Measurements from ENCODE around the gene LY6G6F.
"Not testable (repeated sequence)": the region's sequence is repeated elsewhere in the genome, so short reads cannot be mapped to it uniquely, and the experiment has no call there.

The LY6G6F gene

DNA sequence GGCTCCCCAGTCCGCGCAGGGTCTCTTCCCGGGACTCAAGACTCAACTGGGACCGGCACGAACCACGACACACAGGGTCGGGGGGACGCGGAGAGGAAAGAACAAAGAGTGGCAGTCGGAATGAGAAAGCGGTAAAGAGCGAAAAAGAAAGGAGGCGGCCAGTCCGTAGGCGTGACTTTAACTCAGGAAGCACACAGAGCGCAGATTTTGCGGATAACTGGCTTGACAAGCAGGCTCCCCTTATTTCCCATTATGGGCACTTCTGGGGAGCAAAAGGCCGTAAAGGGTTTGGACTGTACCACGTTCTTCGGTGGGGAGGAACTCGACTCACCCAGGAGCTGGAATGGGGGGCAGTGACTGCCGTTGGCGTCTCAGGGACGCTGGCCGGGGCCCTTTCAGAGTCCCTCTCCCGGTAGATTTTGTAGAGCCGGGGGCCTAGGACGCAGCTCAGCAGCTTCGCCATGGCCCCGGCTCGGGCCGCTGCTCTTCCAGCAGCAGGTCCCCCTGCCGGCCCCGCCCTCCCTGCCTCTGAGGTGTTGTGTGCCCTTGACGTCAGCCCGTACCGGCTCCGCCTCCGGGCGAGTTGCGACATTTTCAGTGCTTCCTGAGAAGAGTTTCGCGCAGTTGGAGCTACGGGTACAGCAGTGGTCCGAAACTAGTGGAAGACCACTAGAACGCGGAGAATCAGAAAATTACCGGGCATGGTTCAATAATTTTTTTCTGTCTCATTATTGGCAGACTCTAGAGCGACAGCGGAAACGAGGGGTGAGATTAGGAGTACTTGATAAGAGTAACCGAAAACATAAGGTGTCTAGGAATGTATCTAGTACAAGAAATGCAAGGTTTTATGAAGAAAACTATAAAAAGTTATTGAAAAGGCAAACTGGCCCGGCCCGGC, 3.6 kb upstream of the LY6G6F start, which contains the start of gene ABHD16A:
Gene ABHD16A, minus strand, starts transcription at position 506 of the 898 bp plus-strand sequence. Its CDS starts 43 bp downstream, at position 463.
- peak; percentile 99 for DNase-seq

DNA sequence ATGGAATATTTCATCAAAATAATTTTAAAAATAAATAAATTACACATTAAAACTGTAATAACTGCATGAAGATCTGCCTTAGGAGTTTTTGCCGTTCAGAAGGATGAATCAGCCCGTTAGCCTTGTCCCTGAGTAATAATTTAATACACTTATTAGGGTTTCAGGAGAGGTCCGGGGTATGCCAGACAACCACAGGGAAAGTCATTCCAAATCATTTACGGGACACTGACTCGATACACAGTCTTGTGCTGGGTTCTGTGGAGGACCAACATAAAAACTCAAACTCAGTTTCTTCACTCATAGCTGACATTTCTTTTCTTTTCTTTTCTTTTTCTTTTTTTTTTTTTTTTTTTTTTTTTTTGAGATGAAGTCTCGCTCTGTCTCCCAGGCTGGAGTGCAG, 735 bp upstream of the LY6G6F start:
- no peak for DNase-seq

GRCh38 chr6:31707701-31708100, 1.0 kb downstream of the LY6G6F start:
- no peak for DNase-seq

GRCh38 chr6:31708224-31708623, 1.6 kb downstream of the LY6G6F start:
- no peak for DNase-seq

- not testable (repeated sequence) for DNase-seq
Observed at GRCh38 chr6:31709157-31709556, 2.5 kb downstream of the LY6G6F start.

GRCh38 chr6:31710523-31711219, 4.0 kb downstream of the LY6G6F start:
- no peak for DNase-seq

DNA sequence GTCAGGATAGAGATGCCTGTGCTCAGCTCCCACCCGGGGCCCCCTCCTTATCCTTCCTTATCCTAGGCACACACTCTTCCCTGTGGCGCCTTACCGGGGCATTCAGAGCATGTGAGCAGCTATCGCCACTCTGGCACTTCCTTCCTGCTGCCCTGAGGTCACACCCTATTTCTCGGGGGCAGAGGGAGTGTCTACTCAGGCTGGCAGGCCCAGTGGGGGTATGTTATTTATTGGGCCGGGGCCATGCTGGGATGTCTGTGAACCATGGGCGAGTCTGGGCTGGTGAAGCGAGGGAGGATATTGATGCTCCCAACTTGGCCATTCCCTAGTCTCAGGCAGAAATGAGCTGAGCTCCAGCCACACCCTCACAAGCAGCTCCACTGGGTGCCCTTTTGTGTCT, 4.6 kb downstream of the LY6G6F start:
- no peak for DNase-seq

GRCh38 chr6:31712296-31712695, 5.6 kb downstream of the LY6G6F start:
- DNase-seq: no peak

GRCh38 chr6:31713465-31713864, 6.8 kb downstream of the LY6G6F start:
- DNase-seq: no peak

- no peak for DNase-seq
Observed at GRCh38 chr6:31713991-31714684, 7.5 kb downstream of the LY6G6F start.

DNA sequence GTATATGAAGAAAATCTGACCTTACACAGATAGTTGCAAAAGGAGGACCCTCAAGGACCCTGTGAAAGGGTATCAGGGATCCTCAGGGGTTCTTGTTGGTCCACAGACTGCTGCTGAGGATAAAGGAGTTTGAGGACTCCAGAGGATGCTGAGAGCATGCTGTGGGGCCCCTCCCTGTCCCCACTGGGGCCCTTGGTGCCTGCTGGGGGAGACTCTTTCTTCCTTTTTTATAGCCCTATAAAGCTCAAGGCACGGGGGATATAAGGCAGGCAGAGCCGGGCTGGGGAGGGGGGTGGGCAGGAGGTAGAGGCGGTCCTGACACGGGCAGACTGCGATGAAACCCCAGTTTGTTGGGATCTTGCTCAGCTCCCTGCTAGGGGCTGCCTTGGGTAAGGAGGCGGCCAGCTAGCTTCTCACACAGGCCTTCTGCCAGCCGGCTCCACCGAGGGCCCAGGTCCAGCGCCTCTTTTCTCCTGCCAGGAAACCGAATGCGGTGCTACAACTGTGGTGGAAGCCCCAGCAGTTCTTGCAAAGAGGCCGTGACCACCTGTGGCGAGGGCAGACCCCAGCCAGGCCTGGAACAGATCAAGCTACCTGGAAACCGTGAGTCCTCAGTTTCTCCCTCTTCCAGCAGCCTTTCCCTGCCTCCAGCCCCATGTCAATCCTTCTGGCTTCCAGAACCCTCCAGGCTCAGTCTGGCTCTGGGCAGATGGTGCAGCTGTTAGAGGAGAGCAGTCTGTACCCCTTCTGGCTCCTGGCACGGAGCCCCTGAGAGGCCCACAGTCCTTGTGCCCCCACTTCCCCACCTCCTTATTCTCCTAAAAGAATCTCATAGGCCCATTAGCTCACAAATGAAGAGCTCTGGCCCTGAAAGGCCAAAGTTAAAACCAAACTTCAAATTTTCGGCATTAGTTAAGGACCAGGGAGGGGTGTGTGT, 8.6 kb downstream of the LY6G6F start, which contains the start of gene LY6G6D:
Gene LY6G6D, plus strand, starts transcription at position 327 of the 937 bp plus-strand sequence. Its CDS starts 8 bp downstream, at position 335.
- no peak for DNase-seq

DNA sequence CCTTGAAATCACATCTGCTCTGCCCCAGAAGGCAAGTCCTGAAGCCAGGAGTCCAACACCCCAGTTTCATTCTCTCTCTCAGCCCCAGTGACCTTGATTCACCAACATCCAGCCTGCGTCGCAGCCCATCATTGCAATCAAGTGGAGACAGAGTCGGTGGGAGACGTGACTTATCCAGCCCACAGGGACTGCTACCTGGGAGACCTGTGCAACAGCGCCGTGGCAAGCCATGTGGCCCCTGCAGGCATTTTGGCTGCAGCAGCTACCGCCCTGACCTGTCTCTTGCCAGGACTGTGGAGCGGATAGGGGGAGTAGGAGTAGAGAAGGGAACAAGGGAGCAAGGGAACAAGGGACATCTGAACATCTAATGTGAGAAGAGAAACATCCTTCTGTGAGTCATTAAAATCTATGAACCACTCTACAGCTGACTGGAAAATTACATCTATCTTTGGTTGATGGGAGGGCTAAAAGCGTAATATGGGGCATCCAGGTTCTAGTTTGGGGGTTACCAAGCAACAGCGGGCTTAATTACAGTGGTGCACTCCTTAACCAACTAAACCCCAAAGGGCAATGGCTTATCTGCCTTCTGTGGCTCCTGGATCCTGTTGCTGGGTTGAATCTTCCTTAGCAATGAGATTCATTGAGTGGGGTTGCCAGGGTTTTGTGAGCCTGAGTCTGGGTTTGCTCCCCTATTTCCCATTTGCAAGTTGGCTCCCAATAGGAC, 11.0 kb downstream of the LY6G6F start:
- no peak for DNase-seq

DNA sequence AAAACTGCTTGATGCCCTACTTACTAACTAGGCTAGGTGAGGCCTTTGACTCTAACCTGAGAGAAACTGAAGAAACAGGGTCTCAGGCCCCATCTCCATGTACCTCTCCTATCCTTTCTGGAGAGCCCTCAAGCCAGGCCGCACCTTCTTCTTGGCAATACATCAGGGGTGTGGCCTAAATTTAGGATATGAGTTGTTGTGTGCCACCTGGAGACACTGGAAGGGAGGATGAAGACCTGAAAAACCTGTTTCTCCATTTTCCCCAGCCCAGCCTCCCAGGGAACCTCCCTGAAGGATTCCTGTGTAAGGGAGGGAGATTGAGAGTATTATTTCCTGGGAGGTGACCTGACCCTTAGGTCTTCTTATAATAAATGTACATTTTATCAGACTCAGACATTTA, 11.6 kb downstream of the LY6G6F start:
- peak; percentile 94 for DNase-seq

- no peak for DNase-seq
Observed at GRCh38 chr6:31719001-31719400, 12.3 kb downstream of the LY6G6F start.

GRCh38 chr6:31720196-31720770, 13.6 kb downstream of the LY6G6F start:
- DNase-seq: no peak

- DNase-seq: no peak
Observed at GRCh38 chr6:31721351-31722020, 14.8 kb downstream of the LY6G6F start, which contains the start of gene LY6G6C. LY6G6C (minus strand) TSS chr6:31721746; CDS start chr6:31721679, 67 bp downstream.

GRCh38 chr6:31722173-31722572, 15.5 kb downstream of the LY6G6F start:
- DNase-seq: no peak

GRCh38 chr6:31723245-31723979, 16.7 kb downstream of the LY6G6F start, which contains the start of gene MPIG6B:
MPIG6B (plus strand) TSS chr6:31723373; CDS start chr6:31723384, 11 bp downstream.
- no peak for DNase-seq

DNA sequence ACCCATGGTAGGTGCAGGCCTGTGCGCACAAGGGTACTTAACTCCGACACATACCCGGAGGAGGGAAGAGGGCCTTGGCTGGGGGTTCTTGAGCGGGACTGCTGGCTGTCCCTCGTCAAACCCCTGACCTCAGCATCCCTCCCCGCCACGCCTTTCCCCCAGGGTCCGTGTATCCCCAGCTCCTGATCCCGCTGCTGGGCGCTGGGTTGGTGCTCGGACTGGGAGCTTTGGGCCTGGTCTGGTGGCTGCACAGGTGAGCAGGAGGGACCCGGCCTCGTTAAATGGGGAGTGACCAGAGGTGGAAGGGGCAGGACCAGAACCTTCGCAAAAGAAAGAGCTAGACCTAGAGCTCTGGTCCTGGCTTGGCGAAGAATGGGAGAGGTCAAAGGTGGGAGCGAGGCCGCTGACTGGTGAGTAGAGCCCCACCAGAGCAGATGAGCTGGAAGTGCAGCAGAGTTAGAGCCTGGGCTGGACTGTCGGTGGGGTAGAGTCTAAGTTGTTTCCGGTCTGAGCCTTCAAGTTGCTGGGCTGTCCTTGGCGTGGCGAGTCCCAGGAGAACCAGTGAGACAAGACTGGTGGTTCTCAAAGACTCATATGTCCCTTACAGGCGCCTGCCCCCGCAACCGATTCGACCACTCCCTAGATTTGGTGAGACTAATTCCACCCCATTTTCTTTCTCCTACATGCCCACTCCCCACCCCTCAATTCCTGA, 17.5 kb downstream of the LY6G6F start:
- no peak for DNase-seq
